A549 (cell line): ENCODE measurements around the gene AIF1.

Experiments
- CTCF ChIP-seq: fragments of >200 bp; sonication (Bioruptor Twin); formaldehyde crosslinking; IDR thresholded peaks from 3 replicates; pipeline ENCODE4 v1.5.1; 2016
- ESRRA ChIP-seq: fragments of 150-350 bp; IDR thresholded peaks from 2 replicates; pipeline ENCODE4 v1.6.1; 2014; ENCODE audit warnings: mild to moderate bottlenecking, low read length, borderline replicate concordance
- RCOR1 ChIP-seq: fragments of 150-350 bp; IDR thresholded peaks from 2 replicates; pipeline ENCODE4 v1.6.1; 2014; ENCODE audit warnings: antibody characterized with exemption, low read length, low read depth

GRCh38 chr6:31632279-31632946 lies 17.4 kb downstream of the AIF1 start:
- TF ChIP-seq CTCF (no peak), ESRRA (no peak), RCOR1 (no peak)
